GM19238 (cell line): ENCODE measurements around the gene SYNPO2L.
"Not testable (repeated sequence)": the region's sequence is repeated elsewhere in the genome, so short reads cannot be mapped to it uniquely, and the experiment has no call there.

Experiments used
- DNase-seq: peaks from one replicate; pipeline ENCODE4 v3.0.0; 2011; ENCODE audit warnings: low spot score; ENCODE audit not compliant: insufficient read length

Gene SYNPO2L

DNA sequence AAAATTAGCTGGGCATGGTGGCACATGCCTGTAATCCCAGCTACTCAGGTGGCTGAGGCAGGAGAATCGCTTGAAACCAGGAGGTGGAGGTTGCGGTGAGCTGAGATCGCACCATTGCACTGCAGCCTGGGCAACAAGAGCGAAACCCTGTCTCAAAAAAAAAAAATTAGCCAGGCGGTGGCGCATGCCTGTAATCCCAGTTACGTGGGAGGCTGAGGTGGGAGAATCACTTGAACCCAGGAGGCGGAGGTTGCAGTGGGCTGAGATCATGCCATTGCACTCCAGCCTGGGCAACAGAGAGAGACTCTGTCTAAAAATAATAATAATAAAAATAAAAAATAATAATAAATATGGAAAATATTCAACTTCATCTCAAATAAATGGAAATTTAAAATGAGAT is 38.7 kb downstream of the SYNPO2L start:
- not testable (repeated sequence) for DNase-seq

DNA sequence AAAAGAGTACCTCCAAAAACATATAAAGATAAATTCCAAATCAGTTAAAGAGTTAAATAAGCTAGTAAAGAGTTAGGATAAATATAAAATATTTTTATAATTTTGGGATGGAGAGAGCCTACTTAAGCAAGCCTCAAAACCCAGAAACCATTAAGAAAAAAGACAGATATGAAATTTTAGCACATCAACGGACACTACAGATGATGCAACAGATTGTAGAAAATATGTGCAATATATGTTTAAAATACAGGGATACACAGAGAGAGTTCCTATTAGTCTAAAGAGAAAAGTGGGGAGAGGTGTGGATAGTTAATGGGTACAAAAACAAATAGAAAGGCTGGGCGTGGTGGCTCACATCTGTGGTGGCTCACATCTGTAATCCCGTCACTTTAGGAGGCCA is 41.1 kb downstream of the SYNPO2L start:
- no peak for DNase-seq

DNA sequence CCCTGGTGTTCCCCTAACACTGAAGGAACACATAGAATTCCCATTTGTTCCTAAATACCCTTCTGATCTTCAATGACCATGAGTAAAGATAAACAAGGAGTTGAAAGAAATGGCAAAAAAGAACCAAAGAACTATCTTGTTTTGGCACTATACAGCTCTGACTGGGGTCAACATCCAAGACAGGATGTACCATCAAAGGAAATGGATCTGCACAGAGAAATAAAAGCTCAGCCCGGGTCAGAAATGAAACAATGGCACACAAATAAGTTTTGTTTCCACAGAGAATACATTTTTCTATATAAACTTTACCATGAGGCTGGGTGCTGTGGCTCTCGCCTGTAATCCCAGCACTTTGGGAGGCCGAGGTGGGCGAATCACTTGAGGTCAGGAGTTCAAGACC is 46.7 kb downstream of the SYNPO2L start:
- DNase-seq = no peak

DNA sequence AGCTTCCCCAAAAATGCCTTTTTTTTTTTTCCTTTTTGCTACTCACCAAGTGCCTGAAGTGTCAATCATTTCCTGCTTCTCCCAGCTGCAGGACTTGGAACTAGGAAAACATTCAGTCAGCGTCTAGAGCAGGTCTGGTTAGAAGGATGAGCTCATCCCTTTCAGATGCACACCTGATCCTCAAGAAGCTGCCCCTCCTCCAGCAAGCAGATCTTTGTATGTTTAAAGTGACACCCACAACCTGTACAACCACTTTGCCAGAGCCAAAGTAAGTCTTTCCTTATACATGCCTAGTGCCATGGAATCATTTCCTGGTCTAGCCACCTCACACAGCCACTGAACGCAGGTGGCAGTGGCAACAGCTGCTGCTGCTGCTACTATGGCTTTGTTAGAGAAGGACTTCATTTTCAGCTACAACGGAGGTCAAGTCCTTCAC is 54.3 kb downstream of the SYNPO2L start:
- no peak for DNase-seq

GRCh38 chr10:73597346-73597745 is 58.5 kb downstream of the SYNPO2L start:
- no peak for DNase-seq
